Measurements from ENCODE around the gene CZIB. TPM values are rescaled to one million over a fixed set of nuclear protein-coding genes. Genes with fewer than 3 reads are reported as not detected.

The CZIB gene
- total RNA-seq, 1 experiment from 2014 or later = 42.6 TPM

GRCh38 chr1:53237638-53238037 is 17.2 kb upstream of the CZIB start:
- Histone ChIP-seq H3K27me3 (replicated peaks; ENCODE audit: control insufficient read depth, insufficient read depth, low read length) (no peaks in the 10 kb centered on the region), H3K4me1 (0 out of 2 replicates have a peak, but pooled peaks cover 6% of the 10 kb centered on the region), H3K4me3 (ENCODE audit: low read depth, low read length) (peak overlapping the region; percentile 63), H3K9me3 (no peaks in the 10 kb centered on the region), H3K36me3 (ENCODE audit: control insufficient read depth, insufficient read depth, low read length) (no peaks in the 10 kb centered on the region)
- BruUV-seq (replicated peaks) = no TSS peak
- Mint-ChIP-seq H3K27ac (ENCODE audit: unreplicated experiment) (peak overlapping the region; percentile 99), H3K4me1 (ENCODE audit: low read depth, unreplicated experiment) (peaks cover 16% of the 10 kb centered on the region), H3K27me3 (ENCODE audit: insufficient read depth, unreplicated experiment) (peaks cover 4% of the 10 kb centered on the region), H3K4me3 (ENCODE audit: unreplicated experiment) (peak overlapping the region; percentile 90), H3K9me3 (ENCODE audit: unreplicated experiment) (no peaks in the 10 kb centered on the region), H3K36me3 (ENCODE audit: insufficient read depth, unreplicated experiment) (peaks cover 40% of the 10 kb centered on the region)
- intact Hi-C loops (cut with micrococcal nuclease; ENCODE audit: unreplicated experiment) = loop anchor here (1.0 kb wide), 1 partner anchor 41 kb away; the partner anchor contains the start of gene CPT2
- POLR2A ChIA-PET = no interaction called here
- TF ChIP-seq, protein P1, sequence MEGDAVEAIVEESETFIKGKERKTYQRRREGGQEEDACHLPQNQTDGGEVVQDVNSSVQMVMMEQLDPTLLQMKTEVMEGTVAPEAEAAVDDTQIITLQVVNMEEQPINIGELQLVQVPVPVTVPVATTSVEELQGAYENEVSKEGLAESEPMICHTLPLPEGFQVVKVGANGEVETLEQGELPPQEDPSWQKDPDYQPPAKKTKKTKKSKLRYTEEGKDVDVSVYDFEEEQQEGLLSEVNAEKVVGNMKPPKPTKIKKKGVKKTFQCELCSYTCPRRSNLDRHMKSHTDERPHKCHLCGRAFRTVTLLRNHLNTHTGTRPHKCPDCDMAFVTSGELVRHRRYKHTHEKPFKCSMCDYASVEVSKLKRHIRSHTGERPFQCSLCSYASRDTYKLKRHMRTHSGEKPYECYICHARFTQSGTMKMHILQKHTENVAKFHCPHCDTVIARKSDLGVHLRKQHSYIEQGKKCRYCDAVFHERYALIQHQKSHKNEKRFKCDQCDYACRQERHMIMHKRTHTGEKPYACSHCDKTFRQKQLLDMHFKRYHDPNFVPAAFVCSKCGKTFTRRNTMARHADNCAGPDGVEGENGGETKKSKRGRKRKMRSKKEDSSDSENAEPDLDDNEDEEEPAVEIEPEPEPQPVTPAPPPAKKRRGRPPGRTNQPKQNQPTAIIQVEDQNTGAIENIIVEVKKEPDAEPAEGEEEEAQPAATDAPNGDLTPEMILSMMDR (IDR thresholded peaks at IDR 0.05; ENCODE audit: insufficient read depth in 1 of 2, low read depth in 1 of 2, low read length in 1 of 2, severe bottlenecking in 1 of 2, unreplicated experiment in 1 of 2) = no peak
- CTCF ChIA-PET = no interaction called here
- DNase-seq = no peak

DNA sequence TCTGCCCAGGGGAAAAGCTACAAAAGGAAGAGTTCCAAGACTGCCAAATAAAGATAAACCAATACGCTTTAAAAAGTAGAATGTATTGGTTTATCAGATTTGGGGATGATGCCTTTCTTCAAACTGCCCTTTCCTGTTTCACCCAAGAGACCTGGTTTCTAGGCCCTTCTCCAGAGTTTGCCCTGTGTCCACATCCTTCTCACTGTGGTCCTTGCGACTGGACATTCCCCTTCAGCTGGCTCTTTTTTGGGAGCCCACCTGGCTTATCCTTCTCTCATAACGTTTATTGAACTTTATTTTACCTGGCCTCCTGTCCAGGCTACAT is 490 bp upstream of the CZIB start:
- peak overlapping the region; percentile 96 for H3K27ac Mint-ChIP-seq (ENCODE audit: unreplicated experiment)
- intact Hi-C loops (cut with micrococcal nuclease; ENCODE audit: unreplicated experiment) = no loop called here
- peak overlapping the region; percentile 89 for H3K4me3 Mint-ChIP-seq (ENCODE audit: unreplicated experiment)
- TF ChIP-seq, protein P1 (IDR thresholded peaks at IDR 0.05; ENCODE audit: insufficient read depth in 1 of 2, low read depth in 1 of 2, low read length in 1 of 2, severe bottlenecking in 1 of 2, unreplicated experiment in 1 of 2) = no peak
- no peaks in the 10 kb centered on the region for H3K27me3 Mint-ChIP-seq (ENCODE audit: insufficient read depth, unreplicated experiment)
- POLR2A ChIA-PET = no interaction called here
- H3K27me3 ChIP-seq (replicated peaks; ENCODE audit: control insufficient read depth, insufficient read depth, low read length) = no peaks in the 10 kb centered on the region
- no peaks in the 10 kb centered on the region for H3K4me1 Mint-ChIP-seq (ENCODE audit: low read depth, unreplicated experiment)
- CTCF ChIA-PET = no interaction called here
- peak overlapping the region; percentile 94 for H3K4me3 ChIP-seq (ENCODE audit: low read depth, low read length)
- BruUV-seq (replicated peaks) = TSS peak; percentile 95
- no peaks in the 10 kb centered on the region for H3K9me3 ChIP-seq
- no peaks in the 10 kb centered on the region for H3K4me1 ChIP-seq
- no peaks in the 10 kb centered on the region for H3K9me3 Mint-ChIP-seq (ENCODE audit: unreplicated experiment)
- no peak for DNase-seq
- H3K36me3 Mint-ChIP-seq (ENCODE audit: insufficient read depth, unreplicated experiment) = peaks cover 22% of the 10 kb centered on the region
- no peaks in the 10 kb centered on the region; the same call in 1 of the 2 replicates for H3K36me3 ChIP-seq (ENCODE audit: control insufficient read depth, insufficient read depth, low read length)

DNA sequence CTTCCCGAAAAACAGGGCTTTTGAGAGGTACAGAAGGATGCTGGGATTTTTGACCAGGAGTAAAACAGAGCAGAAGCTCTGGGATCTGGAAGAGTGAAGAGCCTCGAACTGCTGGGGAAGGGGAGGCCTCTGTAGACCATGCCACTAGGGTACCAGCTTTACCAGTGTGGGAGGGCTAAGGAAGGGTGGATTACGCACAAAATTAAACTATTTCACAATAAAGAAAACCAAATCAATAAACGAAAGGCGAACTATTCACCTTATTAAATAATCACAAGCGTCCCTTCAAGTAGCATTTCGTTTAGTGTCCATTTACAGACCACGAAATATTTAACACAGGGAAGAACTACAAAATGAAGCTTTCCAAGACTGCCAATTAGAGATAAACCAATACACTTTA is 723 bp downstream of the CZIB start:
- Mint-ChIP-seq H3K9me3 (ENCODE audit: unreplicated experiment) (no peaks in the 10 kb centered on the region), H3K4me3 (ENCODE audit: unreplicated experiment) (peak overlapping the region; percentile 89), H3K27me3 (ENCODE audit: insufficient read depth, unreplicated experiment) (no peaks in the 10 kb centered on the region), H3K36me3 (ENCODE audit: insufficient read depth, unreplicated experiment) (peaks cover 22% of the 10 kb centered on the region), H3K4me1 (ENCODE audit: low read depth, unreplicated experiment) (no peaks in the 10 kb centered on the region), H3K27ac (ENCODE audit: unreplicated experiment) (peak overlapping the region; percentile 96)
- Histone ChIP-seq H3K4me3 (ENCODE audit: low read depth, low read length) (peak overlapping the region; percentile 94), H3K4me1 (no peaks in the 10 kb centered on the region), H3K36me3 (ENCODE audit: control insufficient read depth, insufficient read depth, low read length) (no peaks in the 10 kb centered on the region; the same call in 1 of the 2 replicates), H3K9me3 (no peaks in the 10 kb centered on the region), H3K27me3 (replicated peaks; ENCODE audit: control insufficient read depth, insufficient read depth, low read length) (no peaks in the 10 kb centered on the region)
- BruUV-seq (replicated peaks) = TSS peak; percentile 66
- TF ChIP-seq, protein P1 (IDR thresholded peaks at IDR 0.05; ENCODE audit: insufficient read depth in 1 of 2, low read depth in 1 of 2, low read length in 1 of 2, severe bottlenecking in 1 of 2, unreplicated experiment in 1 of 2) = no peak
- no peak for DNase-seq
- ChIA-PET POLR2A (interaction anchor here (0.8 kb wide), 1 partner anchor 437 kb away, joined by 3 read pairs; no protein-coding TSS in a partner anchor), CTCF (no interaction called here)
- intact Hi-C loops (cut with micrococcal nuclease; ENCODE audit: unreplicated experiment) = no loop called here
